ENCODE results near the gene MLXIP.
"Not testable (repeated sequence)": the region's sequence is repeated elsewhere in the genome, so short reads cannot be mapped to it uniquely, and the experiment has no call there.

DNA sequence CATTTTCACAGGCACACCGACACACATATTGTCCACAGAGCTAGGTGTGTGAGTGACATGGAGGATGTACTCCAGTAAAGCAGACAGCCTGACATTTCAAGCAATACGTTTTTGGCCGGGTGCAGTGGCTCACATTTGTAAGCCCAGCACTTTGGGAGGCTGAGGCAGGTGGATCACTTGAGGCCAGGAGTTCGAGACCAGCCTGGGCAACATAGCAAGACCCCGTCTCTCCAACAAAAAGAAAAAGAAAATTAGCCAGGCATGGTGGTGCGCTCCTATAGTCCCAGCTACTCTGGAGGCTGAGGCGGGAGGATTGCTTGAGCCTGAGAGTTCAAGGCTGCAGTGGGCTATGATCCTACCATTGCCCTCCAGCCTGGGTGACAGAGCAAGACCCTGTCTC, 22.1 kb upstream of the MLXIP start:
- TF ChIP-seq, protein P1, sequence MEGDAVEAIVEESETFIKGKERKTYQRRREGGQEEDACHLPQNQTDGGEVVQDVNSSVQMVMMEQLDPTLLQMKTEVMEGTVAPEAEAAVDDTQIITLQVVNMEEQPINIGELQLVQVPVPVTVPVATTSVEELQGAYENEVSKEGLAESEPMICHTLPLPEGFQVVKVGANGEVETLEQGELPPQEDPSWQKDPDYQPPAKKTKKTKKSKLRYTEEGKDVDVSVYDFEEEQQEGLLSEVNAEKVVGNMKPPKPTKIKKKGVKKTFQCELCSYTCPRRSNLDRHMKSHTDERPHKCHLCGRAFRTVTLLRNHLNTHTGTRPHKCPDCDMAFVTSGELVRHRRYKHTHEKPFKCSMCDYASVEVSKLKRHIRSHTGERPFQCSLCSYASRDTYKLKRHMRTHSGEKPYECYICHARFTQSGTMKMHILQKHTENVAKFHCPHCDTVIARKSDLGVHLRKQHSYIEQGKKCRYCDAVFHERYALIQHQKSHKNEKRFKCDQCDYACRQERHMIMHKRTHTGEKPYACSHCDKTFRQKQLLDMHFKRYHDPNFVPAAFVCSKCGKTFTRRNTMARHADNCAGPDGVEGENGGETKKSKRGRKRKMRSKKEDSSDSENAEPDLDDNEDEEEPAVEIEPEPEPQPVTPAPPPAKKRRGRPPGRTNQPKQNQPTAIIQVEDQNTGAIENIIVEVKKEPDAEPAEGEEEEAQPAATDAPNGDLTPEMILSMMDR (IDR thresholded peaks at IDR 0.05), result not testable (repeated sequence)
- not testable (repeated sequence) for TF ChIP-seq POLR2A (IDR thresholded peaks at IDR 0.05)
